SK-N-SH (cell line): ENCODE data around the gene HIF3A.
"Not testable (repeated sequence)": the region's sequence is repeated elsewhere in the genome, so short reads cannot be mapped to it uniquely, and the experiment has no call there.

Experiments
- EP300 ChIP-seq, 2 experiments: IDR thresholded peaks; 2 replicates each; pipeline versions ENCODE4 v1.4.0 to v1.6.1; 2012; ENCODE audit warnings: borderline replicate concordance in 1 of 2, low read depth in 1 of 2, low read length in 1 of 2
- EZH2phosphoT487 ChIP-seq: fragments of 200-600 bp; sonication (generic); IDR thresholded peaks from 2 replicates; pipeline ENCODE4 v1.6.1; 2017; ENCODE audit warnings: low read depth, mixed run types, mild to moderate bottlenecking, antibody characterized with exemption, moderate library complexity, borderline replicate concordance
- FOXJ3 ChIP-seq: sonication (generic); formaldehyde crosslinking; IDR thresholded peaks from 2 replicates; pipeline ENCODE4 v1.5.1; 2020; ENCODE audit warnings: mild to moderate bottlenecking, missing genetic modification reagents
- TF ChIP-seq, protein P1 (sequence below): IDR thresholded peaks from 2 replicates; pipeline ENCODE4 v1.4.0; 2012; ENCODE audit warnings: low read depth, borderline replicate concordance
- TF ChIP-seq, protein P2 (sequence below): fragments of 200-600 bp; sonication (generic); IDR thresholded peaks from 2 replicates; pipeline ENCODE4 v1.6.1; 2017; ENCODE audit warnings: antibody characterized with exemption, mild to moderate bottlenecking, moderate library complexity
- TF ChIP-seq, protein P3 (sequence below): IDR thresholded peaks from 2 replicates; pipeline ENCODE4 v1.4.0; 2012; ENCODE audit warnings: low read depth

DNA sequence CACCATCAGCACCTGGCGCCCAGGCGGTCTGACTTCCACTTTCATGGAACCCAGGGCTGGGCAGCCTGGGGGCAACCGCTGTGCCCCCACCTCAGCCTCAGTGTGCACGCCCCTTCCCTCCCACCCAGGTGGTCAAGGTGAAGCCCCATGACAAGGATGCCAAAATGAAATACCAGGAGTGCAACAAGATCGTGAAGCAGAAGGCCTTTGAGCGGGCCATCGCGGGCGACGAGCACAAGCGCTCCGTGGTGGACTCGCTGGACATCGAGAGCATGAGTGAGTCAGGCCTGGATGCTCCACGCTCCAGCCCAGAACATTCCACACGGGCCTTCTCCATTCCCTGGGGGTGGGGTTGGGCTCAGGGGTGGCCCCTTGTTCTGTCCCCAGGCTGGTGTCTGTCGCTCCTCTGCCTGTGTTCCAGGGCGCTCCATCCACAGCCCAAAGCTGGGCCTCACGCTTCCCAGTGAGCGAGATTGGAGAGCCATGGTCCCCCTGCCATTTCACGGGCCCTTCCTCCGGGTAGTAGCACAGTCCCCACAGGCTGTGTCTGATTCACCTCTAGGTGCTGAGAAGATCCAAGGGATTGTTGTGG is 78.7 kb downstream of the HIF3A start:
- TF ChIP-seq, protein P1, sequence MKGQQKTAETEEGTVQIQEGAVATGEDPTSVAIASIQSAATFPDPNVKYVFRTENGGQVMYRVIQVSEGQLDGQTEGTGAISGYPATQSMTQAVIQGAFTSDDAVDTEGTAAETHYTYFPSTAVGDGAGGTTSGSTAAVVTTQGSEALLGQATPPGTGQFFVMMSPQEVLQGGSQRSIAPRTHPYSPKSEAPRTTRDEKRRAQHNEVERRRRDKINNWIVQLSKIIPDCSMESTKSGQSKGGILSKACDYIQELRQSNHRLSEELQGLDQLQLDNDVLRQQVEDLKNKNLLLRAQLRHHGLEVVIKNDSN = not testable (repeated sequence)
- TF ChIP-seq, protein P2, sequence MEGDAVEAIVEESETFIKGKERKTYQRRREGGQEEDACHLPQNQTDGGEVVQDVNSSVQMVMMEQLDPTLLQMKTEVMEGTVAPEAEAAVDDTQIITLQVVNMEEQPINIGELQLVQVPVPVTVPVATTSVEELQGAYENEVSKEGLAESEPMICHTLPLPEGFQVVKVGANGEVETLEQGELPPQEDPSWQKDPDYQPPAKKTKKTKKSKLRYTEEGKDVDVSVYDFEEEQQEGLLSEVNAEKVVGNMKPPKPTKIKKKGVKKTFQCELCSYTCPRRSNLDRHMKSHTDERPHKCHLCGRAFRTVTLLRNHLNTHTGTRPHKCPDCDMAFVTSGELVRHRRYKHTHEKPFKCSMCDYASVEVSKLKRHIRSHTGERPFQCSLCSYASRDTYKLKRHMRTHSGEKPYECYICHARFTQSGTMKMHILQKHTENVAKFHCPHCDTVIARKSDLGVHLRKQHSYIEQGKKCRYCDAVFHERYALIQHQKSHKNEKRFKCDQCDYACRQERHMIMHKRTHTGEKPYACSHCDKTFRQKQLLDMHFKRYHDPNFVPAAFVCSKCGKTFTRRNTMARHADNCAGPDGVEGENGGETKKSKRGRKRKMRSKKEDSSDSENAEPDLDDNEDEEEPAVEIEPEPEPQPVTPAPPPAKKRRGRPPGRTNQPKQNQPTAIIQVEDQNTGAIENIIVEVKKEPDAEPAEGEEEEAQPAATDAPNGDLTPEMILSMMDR = not testable (repeated sequence)
- TF ChIP-seq, protein P3, sequence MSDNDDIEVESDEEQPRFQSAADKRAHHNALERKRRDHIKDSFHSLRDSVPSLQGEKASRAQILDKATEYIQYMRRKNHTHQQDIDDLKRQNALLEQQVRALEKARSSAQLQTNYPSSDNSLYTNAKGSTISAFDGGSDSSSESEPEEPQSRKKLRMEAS = not testable (repeated sequence)
- TF ChIP-seq EP300 (IDR thresholded peaks at IDR 0.05; ENCODE audit: borderline replicate concordance in 1 of 2, low read depth in 1 of 2, low read length in 1 of 2); FOXJ3 (CRISPR knock-in tag); EZH2phosphoT487: not testable (repeated sequence)
